K562 (cell line): ENCODE measurements around the gene EML6. TPM values are rescaled to one million over a fixed set of nuclear protein-coding genes. Genes with fewer than 3 reads are reported as not detected.

Experiments
- BHLHE40 ChIP-seq: IDR thresholded peaks from 2 replicates; pipeline ENCODE4 v1.6.1; 2011; ENCODE audit warnings: low read length, improper control_type of control experiment
- BRF1 ChIP-seq: IDR thresholded peaks from 3 replicates; pipeline ENCODE4 v1.6.1; 2011; ENCODE audit warnings: borderline replicate concordance, mild to moderate bottlenecking; ENCODE audit not compliant: insufficient read length; ENCODE audit errors: extremely low read depth
- E2F4 ChIP-seq: sonication (generic); formaldehyde crosslinking; IDR thresholded peaks from 2 replicates; pipeline ENCODE4 v1.8.0; 2022; ENCODE audit warnings: mild to moderate bottlenecking, low read depth, missing genetic modification reagents
- PBX2 ChIP-seq, 2 experiments: IDR thresholded peaks in 1 of 2; conservative IDR thresholded peaks in 1 of 2; 2 replicates each; pipeline ENCODE4 v1.6.1; 2016; ENCODE audit warnings: low read depth in 2 of 2, mild to moderate bottlenecking in 1 of 2, missing compliant biosample characterization in 1 of 2, missing genetic modification characterization in 1 of 2, moderate library complexity in 1 of 2
- PHF20 ChIP-seq: fragments of 450-650 bp; IDR thresholded peaks from 2 replicates; pipeline ENCODE4 v1.6.1; 2018; ENCODE audit not compliant: partially characterized antibody
- POLR3G ChIP-seq: IDR thresholded peaks from 2 replicates; pipeline ENCODE4 v1.6.1; 2011; ENCODE audit not compliant: insufficient read length, insufficient replicate concordance; ENCODE audit errors: extremely low read depth
- SREBF1 ChIP-seq: fragments of 150-350 bp; IDR thresholded peaks from 2 replicates; pipeline ENCODE4 v1.6.1; 2014; ENCODE audit warnings: antibody characterized with exemption, low read depth, low read length, borderline replicate concordance
- ZNF23 ChIP-seq: fragments of 250-450 bp; sonication (Bioruptor Pico); IDR thresholded peaks from 2 replicates; pipeline ENCODE4 v1.4.0; 2020; ENCODE audit warnings: mild to moderate bottlenecking
- polyA plus RNA-seq, 8 experiments: library from polyadenylated mRNA; depleted of rRNA in 4 of 8; stranded (reverse) in 5 of 8; unstranded in 3 of 8; fragments of >200 nt; fragmentation: Nextera tagmentation in 2 of 8; fragmentation: Illumina TruSeq in 1 of 8; extraction: Ambion mirVana in 2 of 8; extraction: Trizol in 1 of 8; gene quantifications; 2 replicates each; pipeline versions ENCODE4 v1.2.1 to v1.2.3, GENCODE V29; 2011 to 2014; ENCODE audit warnings: inconsistent platforms in 1 of 8, missing spikeins in 1 of 8
- total RNA-seq, 7 experiments: library from RNA; depleted of rRNA in 6 of 7; stranded (reverse); fragments of >200 nt in 6 of 7; fragmentation: Illumina TruSeq in 2 of 7; extraction: Trizol in 2 of 7; gene quantifications; 2 replicates each; pipeline versions ENCODE4 v1.2.1 to v1.2.3, GENCODE V29; 2011 to 2021; ENCODE audit warnings: low replicate concordance in 1 of 7
- TF ChIP-seq, protein P1 (sequence below), 2 experiments: IDR thresholded peaks; 2 replicates each; pipeline ENCODE4 v1.6.1; 2011; ENCODE audit warnings: borderline replicate concordance in 1 of 2, control low read depth in 1 of 2, low read depth in 1 of 2, low read length in 1 of 2, mild to moderate bottlenecking in 1 of 2, mixed read lengths in 1 of 2, moderate library complexity in 1 of 2; ENCODE audit not compliant: insufficient read depth in 1 of 2, insufficient read length in 1 of 2, poor library complexity in 1 of 2, severe bottlenecking in 1 of 2; ENCODE audit errors: extremely low read depth in 1 of 2
- TF ChIP-seq, protein P2 (sequence below): fragments of 250-450 bp; sonication (Bioruptor Pico); IDR thresholded peaks from 2 replicates; pipeline ENCODE4 v1.5.0; 2021
- TF ChIP-seq, protein P3 (sequence below): fragments of 450-650 bp; formaldehyde crosslinking; IDR thresholded peaks from 2 replicates; pipeline ENCODE4 v1.4.0; 2022; ENCODE audit warnings: missing genetic modification characterization

EML6 gene
- total and polyA plus RNA-seq, 9 of the 15 experiments (the other 6 are each of a cell fraction or from before 2014, with no cell fraction given): 0.07 to 0.56 (median 0.25) TPM

GRCh38 chr2:54968561-54969218 lies 245.2 kb downstream of the EML6 start (continued):
- TF ChIP-seq PBX2 (CRISPR knock-in tag; IDR thresholded peaks at IDR 0.05; ENCODE audit: low read depth): no peak
- TF ChIP-seq PBX2 (tag; conservative IDR thresholded peaks at IDR 0.05; ENCODE audit: low read depth): no peak
- no peak for TF ChIP-seq SREBF1
- TF ChIP-seq, protein P1, sequence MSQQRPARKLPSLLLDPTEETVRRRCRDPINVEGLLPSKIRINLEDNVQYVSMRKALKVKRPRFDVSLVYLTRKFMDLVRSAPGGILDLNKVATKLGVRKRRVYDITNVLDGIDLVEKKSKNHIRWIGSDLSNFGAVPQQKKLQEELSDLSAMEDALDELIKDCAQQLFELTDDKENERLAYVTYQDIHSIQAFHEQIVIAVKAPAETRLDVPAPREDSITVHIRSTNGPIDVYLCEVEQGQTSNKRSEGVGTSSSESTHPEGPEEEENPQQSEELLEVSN (IDR thresholded peaks at IDR 0.05; ENCODE audit: borderline replicate concordance in 1 of 2, extremely low read depth in 1 of 2, insufficient read depth in 1 of 2, insufficient read length in 1 of 2, low read depth in 1 of 2, low read length in 1 of 2, poor library complexity in 1 of 2, severe bottlenecking in 1 of 2): no peak
- TF ChIP-seq POLR3G: no peak
- no peak for TF ChIP-seq ZNF23 (CRISPR knock-in tag)
- peak; percentile 72 for TF ChIP-seq BHLHE40
- TF ChIP-seq, protein P2, sequence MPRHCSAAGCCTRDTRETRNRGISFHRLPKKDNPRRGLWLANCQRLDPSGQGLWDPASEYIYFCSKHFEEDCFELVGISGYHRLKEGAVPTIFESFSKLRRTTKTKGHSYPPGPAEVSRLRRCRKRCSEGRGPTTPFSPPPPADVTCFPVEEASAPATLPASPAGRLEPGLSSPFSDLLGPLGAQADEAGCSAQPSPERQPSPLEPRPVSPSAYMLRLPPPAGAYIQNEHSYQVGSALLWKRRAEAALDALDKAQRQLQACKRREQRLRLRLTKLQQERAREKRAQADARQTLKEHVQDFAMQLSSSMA (CRISPR knock-in tag): 0 out of 2 replicates have a peak, but pooled peaks have one; percentile 10
- no peak for TF ChIP-seq PHF20
- TF ChIP-seq, protein P3, sequence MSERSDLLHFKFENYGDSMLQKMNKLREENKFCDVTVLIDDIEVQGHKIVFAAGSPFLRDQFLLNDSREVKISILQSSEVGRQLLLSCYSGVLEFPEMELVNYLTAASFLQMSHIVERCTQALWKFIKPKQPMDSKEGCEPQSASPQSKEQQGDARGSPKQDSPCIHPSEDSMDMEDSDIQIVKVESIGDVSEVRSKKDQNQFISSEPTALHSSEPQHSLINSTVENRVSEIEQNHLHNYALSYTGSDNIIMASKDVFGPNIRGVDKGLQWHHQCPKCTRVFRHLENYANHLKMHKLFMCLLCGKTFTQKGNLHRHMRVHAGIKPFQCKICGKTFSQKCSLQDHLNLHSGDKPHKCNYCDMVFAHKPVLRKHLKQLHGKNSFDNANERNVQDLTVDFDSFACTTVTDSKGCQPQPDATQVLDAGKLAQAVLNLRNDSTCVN: no peak
- TF ChIP-seq BRF1: no peak
- TF ChIP-seq E2F4 (CRISPR knock-in tag): no peak
